ENCODE data around the gene CUL1. TPM values are rescaled to one million over a fixed set of nuclear protein-coding genes. Genes with fewer than 3 reads are reported as not detected.

CUL1 gene
- total and polyA plus RNA-seq, 4 donors, result 22.9 to 56.5 (median 32.8) TPM

GRCh38 chr7:148696787-148697186 lies 1.9 kb upstream of the CUL1 start:
- WGBS, 2 donors, result 93 to 95% methylated on average over 5 of the region's 5 CpGs
- H3K27ac ChIP-seq (ENCODE audit: low read depth in 1 of 2, low read length in 1 of 2), result peak overlapping the region in 1 of 2 donors; percentile 9
- no peak for DNase-seq
- H3K4me1 ChIP-seq (ENCODE audit: control insufficient read depth in 5 of 5, insufficient read depth in 5 of 5, low read length in 5 of 5), result peaks cover 5 to 30% (median 14%) of the 10 kb centered on the region in 5 donors
- TF ChIP-seq CTCF (IDR thresholded peaks at IDR 0.05; ENCODE audit: control extremely low read depth, extremely low read depth), result no peak
- H3K36me3 ChIP-seq (ENCODE audit: control insufficient read depth in 4 of 4, insufficient read depth in 4 of 4, low read length in 4 of 4), result no peaks in the 10 kb centered on the region
- ATAC-seq (ENCODE audit: insufficient read depth, low FRiP score), result no peak
- H3K9ac ChIP-seq (ENCODE audit: insufficient read depth in 1 of 2, low read length in 2 of 2), result no peak overlapping the region
- no peaks in the 10 kb centered on the region for H3K27me3 ChIP-seq (ENCODE audit: control insufficient read depth in 3 of 3, insufficient read depth in 3 of 3, low read length in 2 of 3)
- H3K4me3 ChIP-seq, result no peak overlapping the region
- no peaks in the 10 kb centered on the region for H3K9me3 ChIP-seq (ENCODE audit: control insufficient read depth in 4 of 4, insufficient read depth in 3 of 4, low read length in 3 of 4)

- 10 to 13% methylated on average over 18 of the region's 18 CpGs for WGBS, 2 donors
- Histone ChIP-seq H3K4me3 (no peak overlapping the region), H3K27me3 (ENCODE audit: control insufficient read depth in 3 of 3, insufficient read depth in 3 of 3, low read length in 2 of 3) (no peaks in the 10 kb centered on the region), H3K9ac (ENCODE audit: insufficient read depth in 1 of 2, low read length in 2 of 2) (peak overlapping the region; percentile 48 to 88), H3K9me3 (ENCODE audit: control insufficient read depth in 4 of 4, insufficient read depth in 3 of 4, low read length in 3 of 4) (no peaks in the 10 kb centered on the region), H3K36me3 (ENCODE audit: control insufficient read depth in 4 of 4, insufficient read depth in 4 of 4, low read length in 4 of 4) (no peaks in the 10 kb centered on the region), H3K4me1 (ENCODE audit: control insufficient read depth in 5 of 5, insufficient read depth in 5 of 5, low read length in 5 of 5) (peaks cover 5 to 36% (median 17%) of the 10 kb centered on the region in 5 donors), H3K27ac (ENCODE audit: low read depth in 1 of 2, low read length in 1 of 2) (peak overlapping the region in 1 of 2 donors; percentile 49)
- ATAC-seq (ENCODE audit: insufficient read depth, low FRiP score) (no peak), DNase-seq (peak; percentile 55 to 85 (median 74))
- no peak for TF ChIP-seq CTCF (IDR thresholded peaks at IDR 0.05; ENCODE audit: control extremely low read depth, extremely low read depth)
These were observed 1.3 kb upstream of the CUL1 start for GRCh38 chr7:148697256-148698006.

- Histone ChIP-seq H3K27me3 (ENCODE audit: control insufficient read depth in 3 of 3, insufficient read depth in 3 of 3, low read length in 2 of 3) (no peaks in the 10 kb centered on the region), H3K4me3 (peak overlapping the region; percentile 96), H3K36me3 (ENCODE audit: control insufficient read depth in 4 of 4, insufficient read depth in 4 of 4, low read length in 4 of 4) (no peaks in the 10 kb centered on the region), H3K27ac (ENCODE audit: low read depth in 1 of 2, low read length in 1 of 2) (peak overlapping the region; percentile 98 to 99), H3K4me1 (ENCODE audit: control insufficient read depth in 5 of 5, insufficient read depth in 5 of 5, low read length in 5 of 5) (peaks cover 9 to 41% (median 23%) of the 10 kb centered on the region in 5 donors), H3K9ac (ENCODE audit: insufficient read depth in 1 of 2, low read length in 2 of 2) (peak overlapping the region; percentile 48 to 88), H3K9me3 (ENCODE audit: control insufficient read depth in 4 of 4, insufficient read depth in 3 of 4, low read length in 3 of 4) (no peaks in the 10 kb centered on the region)
- DNase-seq (peak in 1 of 3 donors; percentile 54), ATAC-seq (ENCODE audit: insufficient read depth, low FRiP score) (no peak)
- 0% methylated on average over 12 to 17 of the region's 17 CpGs for WGBS, 2 donors
- TF ChIP-seq CTCF (IDR thresholded peaks at IDR 0.05; ENCODE audit: control extremely low read depth, extremely low read depth), result no peak
These were observed 701 bp upstream of the CUL1 start for GRCh38 chr7:148698007-148698396.
